ENCODE results near the gene OSM. TPM values are rescaled to one million over a fixed set of nuclear protein-coding genes. Genes with fewer than 3 reads are reported as not detected.

OSM gene
- total RNA-seq, 1 donor from 2014 or later = not detected

DNA sequence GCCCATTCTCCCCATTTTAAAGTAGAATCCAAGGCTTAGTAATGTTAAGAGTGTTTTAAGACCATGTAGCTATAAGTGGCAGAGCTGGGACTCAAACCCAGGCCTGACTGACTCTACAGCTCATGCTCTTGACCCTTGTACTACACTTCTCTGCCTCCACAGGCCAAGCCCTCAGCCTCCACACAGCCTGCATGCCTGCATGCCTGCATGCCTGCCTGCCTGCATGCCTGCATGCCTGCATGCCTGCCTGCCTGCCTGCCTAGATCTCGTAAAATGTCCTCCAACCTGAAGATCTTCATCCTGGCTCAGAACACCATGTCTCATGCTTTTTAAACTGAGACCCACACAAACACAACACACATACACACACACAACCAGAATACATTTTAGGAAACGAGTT, 41.4 kb upstream of the OSM start:
- DNase-seq (ENCODE audit: extremely low spot score, unreplicated experiment) = no peak
- Mint-ChIP-seq H3K36me3 (ENCODE audit: unreplicated experiment) (peaks cover 2% of the 10 kb centered on the region), H3K4me1 (ENCODE audit: unreplicated experiment) (peaks cover 63% of the 10 kb centered on the region), H3K27ac (ENCODE audit: unreplicated experiment) (peak overlapping the region; percentile 36), H3K27me3 (ENCODE audit: unreplicated experiment) (no peaks in the 10 kb centered on the region), H3K4me3 (ENCODE audit: unreplicated experiment) (no peak overlapping the region), H3K9me3 (ENCODE audit: unreplicated experiment) (no peaks in the 10 kb centered on the region)
- TF ChIP-seq CTCF (IDR thresholded peaks at IDR 0.05) = no peak

GRCh38 chr22:30307041-30307574, 40.5 kb upstream of the OSM start:
- Mint-ChIP-seq H3K27me3 (ENCODE audit: unreplicated experiment) (no peaks in the 10 kb centered on the region), H3K36me3 (ENCODE audit: unreplicated experiment) (peaks cover 2% of the 10 kb centered on the region), H3K4me3 (ENCODE audit: unreplicated experiment) (no peak overlapping the region), H3K9me3 (ENCODE audit: unreplicated experiment) (no peaks in the 10 kb centered on the region), H3K4me1 (ENCODE audit: unreplicated experiment) (peaks cover 62% of the 10 kb centered on the region), H3K27ac (ENCODE audit: unreplicated experiment) (no peak overlapping the region)
- TF ChIP-seq CTCF (IDR thresholded peaks at IDR 0.05) = no peak
- no peak for DNase-seq (ENCODE audit: extremely low spot score, unreplicated experiment)

DNA sequence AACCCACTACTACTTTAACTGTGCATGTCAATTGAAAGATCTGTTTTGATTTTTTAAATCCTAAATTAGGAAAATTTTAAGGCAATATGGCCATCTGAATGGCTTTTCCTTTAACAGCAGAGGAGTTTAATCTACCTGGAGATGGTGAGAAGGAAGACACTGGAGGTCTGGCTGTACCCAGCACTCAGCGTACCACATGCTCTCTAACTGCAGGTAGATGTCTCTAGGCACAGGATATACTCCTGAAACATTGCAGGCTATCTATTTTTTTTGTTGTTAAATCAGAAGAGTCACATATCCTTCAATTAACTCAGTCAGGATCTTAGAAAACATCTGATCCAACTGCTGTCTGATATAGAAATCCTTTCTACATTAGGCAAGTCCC, 40.0 kb upstream of the OSM start:
- no peaks in the 10 kb centered on the region for H3K9me3 Mint-ChIP-seq (ENCODE audit: unreplicated experiment)
- DNase-seq (ENCODE audit: extremely low spot score, unreplicated experiment) = no peak
- TF ChIP-seq CTCF (IDR thresholded peaks at IDR 0.05) = no peak
- H3K27me3 Mint-ChIP-seq (ENCODE audit: unreplicated experiment) = no peaks in the 10 kb centered on the region
- H3K27ac Mint-ChIP-seq (ENCODE audit: unreplicated experiment) = no peak overlapping the region
- no peak overlapping the region for H3K4me3 Mint-ChIP-seq (ENCODE audit: unreplicated experiment)
- peaks cover 62% of the 10 kb centered on the region for H3K4me1 Mint-ChIP-seq (ENCODE audit: unreplicated experiment)
- peaks cover 2% of the 10 kb centered on the region for H3K36me3 Mint-ChIP-seq (ENCODE audit: unreplicated experiment)

DNA sequence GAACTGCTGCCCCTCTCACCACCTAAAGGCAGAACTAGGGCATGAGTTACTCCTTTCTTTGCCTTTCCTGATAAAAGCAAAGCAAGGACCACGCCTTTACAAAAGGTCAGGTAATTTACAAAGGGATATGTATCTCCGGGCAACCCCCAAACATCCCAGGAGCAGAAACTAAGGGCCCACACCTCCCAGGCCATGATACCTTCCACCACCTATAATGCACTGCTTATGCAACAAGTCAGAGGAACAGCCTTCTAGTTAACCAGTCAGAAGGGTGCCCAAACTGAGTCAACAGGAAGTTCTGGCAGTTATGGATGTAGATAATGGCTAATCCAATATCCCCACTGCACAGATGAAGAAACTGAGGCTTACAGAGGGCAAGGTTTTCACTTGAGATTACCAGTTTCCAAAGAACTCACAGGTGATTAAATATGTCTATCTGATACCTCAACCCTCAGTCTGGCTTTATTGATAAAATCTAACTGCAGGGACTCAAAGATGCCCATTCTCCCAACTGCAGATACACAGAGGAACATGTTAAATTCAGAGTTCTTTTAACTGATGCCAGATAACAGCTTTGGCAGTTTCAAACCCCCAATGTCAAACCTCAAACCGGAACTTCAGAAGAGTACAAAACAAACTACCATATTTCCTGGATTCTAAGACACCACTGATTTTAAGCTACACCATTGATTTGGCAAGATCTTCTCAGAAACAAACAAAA, 39.4 kb upstream of the OSM start:
- Mint-ChIP-seq H3K4me3 (ENCODE audit: unreplicated experiment) (no peak overlapping the region), H3K4me1 (ENCODE audit: unreplicated experiment) (peaks cover 61% of the 10 kb centered on the region), H3K9me3 (ENCODE audit: unreplicated experiment) (no peaks in the 10 kb centered on the region), H3K27me3 (ENCODE audit: unreplicated experiment) (no peaks in the 10 kb centered on the region), H3K27ac (ENCODE audit: unreplicated experiment) (no peak overlapping the region), H3K36me3 (ENCODE audit: unreplicated experiment) (peaks cover 2% of the 10 kb centered on the region)
- no peak for DNase-seq (ENCODE audit: extremely low spot score, unreplicated experiment)
- no peak for TF ChIP-seq CTCF (IDR thresholded peaks at IDR 0.05)

GRCh38 chr22:30305519-30305905, 38.9 kb upstream of the OSM start:
- no peak overlapping the region for H3K4me3 Mint-ChIP-seq (ENCODE audit: unreplicated experiment)
- no peak for TF ChIP-seq CTCF (IDR thresholded peaks at IDR 0.05)
- H3K4me1 Mint-ChIP-seq (ENCODE audit: unreplicated experiment) = peaks cover 56% of the 10 kb centered on the region
- H3K27ac Mint-ChIP-seq (ENCODE audit: unreplicated experiment) = no peak overlapping the region
- H3K27me3 Mint-ChIP-seq (ENCODE audit: unreplicated experiment) = no peaks in the 10 kb centered on the region
- no peak for DNase-seq (ENCODE audit: extremely low spot score, unreplicated experiment)
- peaks cover 2% of the 10 kb centered on the region for H3K36me3 Mint-ChIP-seq (ENCODE audit: unreplicated experiment)
- H3K9me3 Mint-ChIP-seq (ENCODE audit: unreplicated experiment) = no peaks in the 10 kb centered on the region
